ENCODE measurements around the gene TCF25.
"Not testable (repeated sequence)": the region's sequence is repeated elsewhere in the genome, so short reads cannot be mapped to it uniquely, and the experiment has no call there.

Gene TCF25

GRCh38 chr16:89858973-89859614 lies 14.3 kb upstream of the TCF25 start:
- Mint-ChIP-seq H3K36me3 (ENCODE audit: low read depth) (no peaks in the 10 kb centered on the region), H3K4me3 (no peak overlapping the region), H3K27ac (no peak overlapping the region), H3K4me1 (ENCODE audit: low read depth) (peaks cover 50% of the 10 kb centered on the region), H3K9me3 (no peaks in the 10 kb centered on the region), H3K27me3 (peaks cover 33% of the 10 kb centered on the region)
- intact Hi-C loops (cut with micrococcal nuclease), result no loop called here

- Mint-ChIP-seq H3K4me1 (ENCODE audit: low read depth) (peaks cover 55% of the 10 kb centered on the region), H3K27ac (no peak overlapping the region), H3K9me3 (no peaks in the 10 kb centered on the region), H3K27me3 (peaks cover 28% of the 10 kb centered on the region), H3K36me3 (ENCODE audit: low read depth) (no peaks in the 10 kb centered on the region), H3K4me3 (no peak overlapping the region)
- intact Hi-C loops (cut with micrococcal nuclease), result loop anchor here (2.0 to 5.0 kb wide), 3 partner anchors 32 to 159 kb away; partner anchors contain the start of genes SPATA2L and SPIRE2
These were observed 13.8 kb upstream of the TCF25 start for GRCh38 chr16:89859615-89860007.

GRCh38 chr16:89860747-89861304 lies 12.6 kb upstream of the TCF25 start:
- Mint-ChIP-seq H3K36me3 (ENCODE audit: low read depth) (no peaks in the 10 kb centered on the region), H3K4me1 (ENCODE audit: low read depth) (peaks cover 58% of the 10 kb centered on the region), H3K9me3 (no peaks in the 10 kb centered on the region), H3K27ac (peak overlapping the region; percentile 5), H3K4me3 (no peak overlapping the region), H3K27me3 (peaks cover 23% of the 10 kb centered on the region)
- intact Hi-C loops (cut with micrococcal nuclease), result loop anchor here (2.0 to 5.0 kb wide), 3 partner anchors 34 to 160 kb away; partner anchors contain the start of genes SPATA2L and SPIRE2

GRCh38 chr16:89861648-89862047 lies 11.7 kb upstream of the TCF25 start:
- Mint-ChIP-seq H3K27ac (no peak overlapping the region), H3K4me1 (ENCODE audit: low read depth) (peaks cover 54% of the 10 kb centered on the region), H3K27me3 (peaks cover 20% of the 10 kb centered on the region), H3K36me3 (ENCODE audit: low read depth) (no peaks in the 10 kb centered on the region), H3K4me3 (no peak overlapping the region), H3K9me3 (no peaks in the 10 kb centered on the region)
- intact Hi-C loops (cut with micrococcal nuclease), result loop anchor here (2.0 to 5.0 kb wide), 3 partner anchors 34 to 161 kb away; partner anchors contain the start of genes SPATA2L and SPIRE2

- intact Hi-C loops (cut with micrococcal nuclease), result loop anchor here (5.0 kb wide), 2 partner anchors 35 to 100 kb away; partner anchors contain the start of gene SPIRE2
- Mint-ChIP-seq H3K4me1 (ENCODE audit: low read depth) (peaks cover 54% of the 10 kb centered on the region), H3K27ac (peak overlapping the region; percentile 95), H3K9me3 (peaks cover under 1% of the 10 kb centered on the region), H3K4me3 (peak overlapping the region; percentile 67), H3K27me3 (peaks cover 16% of the 10 kb centered on the region), H3K36me3 (ENCODE audit: low read depth) (no peaks in the 10 kb centered on the region)
These were observed 10.7 kb upstream of the TCF25 start for GRCh38 chr16:89862732-89863131.

- intact Hi-C loops (cut with micrococcal nuclease), result loop anchor here (5.0 kb wide), 2 partner anchors 37 to 102 kb away; partner anchors contain the start of gene SPIRE2
- Mint-ChIP-seq H3K4me1 (ENCODE audit: low read depth) (peaks cover 54% of the 10 kb centered on the region), H3K27ac (peak overlapping the region; percentile 95)
These were observed 9.5 kb upstream of the TCF25 start for GRCh38 chr16:89863741-89864526.

GRCh38 chr16:89864527-89864820 lies 8.9 kb upstream of the TCF25 start:
- peaks cover 54% of the 10 kb centered on the region for H3K4me1 Mint-ChIP-seq (ENCODE audit: low read depth)
- H3K9me3 Mint-ChIP-seq, result peaks cover 7% of the 10 kb centered on the region
- H3K4me3 Mint-ChIP-seq, result no peak overlapping the region
- intact Hi-C loops (cut with micrococcal nuclease), result loop anchor here (5.0 kb wide), 2 partner anchors 37 to 102 kb away; partner anchors contain the start of gene SPIRE2
- H3K27me3 Mint-ChIP-seq, result peaks cover 6% of the 10 kb centered on the region
- peaks cover 2% of the 10 kb centered on the region for H3K36me3 Mint-ChIP-seq (ENCODE audit: low read depth)
- H3K27ac Mint-ChIP-seq, result peak overlapping the region; percentile 95

More at GRCh38 chr16:89863741-89864526, 9.5 kb upstream of the TCF25 start:
- H3K27me3 Mint-ChIP-seq, result peaks cover 9% of the 10 kb centered on the region
- no peaks in the 10 kb centered on the region for H3K36me3 Mint-ChIP-seq (ENCODE audit: low read depth)
- H3K9me3 Mint-ChIP-seq, result peaks cover 7% of the 10 kb centered on the region
- H3K4me3 Mint-ChIP-seq, result peak overlapping the region; percentile 67

GRCh38 chr16:89867918-89868317 lies 5.5 kb upstream of the TCF25 start:
- peaks cover 25% of the 10 kb centered on the region for H3K36me3 Mint-ChIP-seq (ENCODE audit: low read depth)
- peaks cover 35% of the 10 kb centered on the region for H3K4me1 Mint-ChIP-seq (ENCODE audit: low read depth)
- H3K9me3 Mint-ChIP-seq, result peaks cover 7% of the 10 kb centered on the region
- no peak overlapping the region for H3K4me3 Mint-ChIP-seq
- intact Hi-C loops (cut with micrococcal nuclease), result no loop called here
- no peak overlapping the region for H3K27ac Mint-ChIP-seq
- no peaks in the 10 kb centered on the region for H3K27me3 Mint-ChIP-seq

GRCh38 chr16:89869911-89870310 lies 3.5 kb upstream of the TCF25 start:
- Mint-ChIP-seq H3K4me1 (ENCODE audit: low read depth) (peaks cover 24% of the 10 kb centered on the region), H3K27me3 (no peaks in the 10 kb centered on the region), H3K27ac (no peak overlapping the region), H3K4me3 (no peak overlapping the region), H3K36me3 (ENCODE audit: low read depth) (peaks cover 36% of the 10 kb centered on the region), H3K9me3 (peaks cover 7% of the 10 kb centered on the region)
- intact Hi-C loops (cut with micrococcal nuclease), result no loop called here

GRCh38 chr16:89870440-89870839 lies 3.0 kb upstream of the TCF25 start:
- Mint-ChIP-seq H3K9me3 (peaks cover 7% of the 10 kb centered on the region), H3K4me1 (ENCODE audit: low read depth) (peaks cover 24% of the 10 kb centered on the region), H3K27ac (no peak overlapping the region), H3K4me3 (no peak overlapping the region), H3K36me3 (ENCODE audit: low read depth) (peaks cover 42% of the 10 kb centered on the region), H3K27me3 (no peaks in the 10 kb centered on the region)
- intact Hi-C loops (cut with micrococcal nuclease), result no loop called here

- Mint-ChIP-seq H3K36me3 (ENCODE audit: low read depth) (peaks cover 43% of the 10 kb centered on the region), H3K27ac (no peak overlapping the region), H3K9me3 (peaks cover 7% of the 10 kb centered on the region), H3K27me3 (no peaks in the 10 kb centered on the region), H3K4me3 (no peak overlapping the region), H3K4me1 (ENCODE audit: low read depth) (peaks cover 21% of the 10 kb centered on the region)
- intact Hi-C loops (cut with micrococcal nuclease), result no loop called here
These were observed 1.5 kb upstream of the TCF25 start for GRCh38 chr16:89871895-89872294.

- no peaks in the 10 kb centered on the region for H3K9me3 Mint-ChIP-seq
- H3K27ac Mint-ChIP-seq, result peak overlapping the region; percentile 100
- intact Hi-C loops (cut with micrococcal nuclease), result no loop called here
- H3K4me3 Mint-ChIP-seq, result peak overlapping the region; percentile 97
- peaks cover 26% of the 10 kb centered on the region for H3K4me1 Mint-ChIP-seq (ENCODE audit: low read depth)
- H3K27me3 Mint-ChIP-seq, result no peaks in the 10 kb centered on the region
- peaks cover 64% of the 10 kb centered on the region for H3K36me3 Mint-ChIP-seq (ENCODE audit: low read depth)
These were observed 739 bp downstream of the TCF25 start for GRCh38 chr16:89873972-89874689.

GRCh38 chr16:89879123-89879522 lies 5.7 kb downstream of the TCF25 start:
- H3K9me3 Mint-ChIP-seq; H3K27me3 Mint-ChIP-seq; H3K4me3 Mint-ChIP-seq; H3K27ac Mint-ChIP-seq; intact Hi-C loops (cut with micrococcal nuclease): not testable (repeated sequence)
- H3K4me1 Mint-ChIP-seq (ENCODE audit: low read depth), result peaks cover 22% of the 10 kb centered on the region
- H3K36me3 Mint-ChIP-seq (ENCODE audit: low read depth), result peaks cover 76% of the 10 kb centered on the region
